Measurements from ENCODE around the gene KCNQ4.

Gene KCNQ4

GRCh38 chr1:40753142-40753882 is 30.3 kb upstream of the KCNQ4 start:
- TF ChIP-seq CTCF (IDR thresholded peaks at IDR 0.05): no peak
- peaks cover 3% of the 10 kb centered on the region for H3K79me2 ChIP-seq
- H3K27ac ChIP-seq: no peak overlapping the region
- no peak overlapping the region for H3K4me2 ChIP-seq (ENCODE audit: low read length)
- H3K4me1 ChIP-seq: peaks cover 7% of the 10 kb centered on the region
- H3K4me3 ChIP-seq (ENCODE audit: low read depth, low read length): no peak overlapping the region
- H3K36me3 ChIP-seq (ENCODE audit: control insufficient read depth, insufficient read depth, low read length): no peaks in the 10 kb centered on the region
- no peak overlapping the region for H3K9ac ChIP-seq
- no peaks in the 10 kb centered on the region for H3K27me3 ChIP-seq (ENCODE audit: control insufficient read depth, insufficient read depth, low read length)
- no peak overlapping the region for H2AFZ ChIP-seq
- no peaks in the 10 kb centered on the region for H3K9me3 ChIP-seq (ENCODE audit: control insufficient read depth, low read length)

- H3K9me3 ChIP-seq (ENCODE audit: control insufficient read depth, low read length): no peaks in the 10 kb centered on the region
- no peaks in the 10 kb centered on the region for H3K27me3 ChIP-seq (ENCODE audit: control insufficient read depth, insufficient read depth, low read length)
- no peak overlapping the region for H2AFZ ChIP-seq
- H3K4me1 ChIP-seq: peaks cover 5% of the 10 kb centered on the region
- TF ChIP-seq CTCF (IDR thresholded peaks at IDR 0.05): no peak
- no peak overlapping the region for H3K4me2 ChIP-seq (ENCODE audit: low read length)
- H3K79me2 ChIP-seq: peaks cover 3% of the 10 kb centered on the region
- H3K9ac ChIP-seq: no peak overlapping the region
- H3K36me3 ChIP-seq (ENCODE audit: control insufficient read depth, insufficient read depth, low read length): no peaks in the 10 kb centered on the region
- no peak overlapping the region for H3K4me3 ChIP-seq (ENCODE audit: low read depth, low read length)
- no peak overlapping the region for H3K27ac ChIP-seq
Measured at GRCh38 chr1:40754201-40754600, 29.4 kb upstream of the KCNQ4 start.

- no peaks in the 10 kb centered on the region for H3K9me3 ChIP-seq (ENCODE audit: control insufficient read depth, low read length)
- no peak for TF ChIP-seq CTCF (IDR thresholded peaks at IDR 0.05)
- H3K79me2 ChIP-seq: peaks cover 3% of the 10 kb centered on the region
- H2AFZ ChIP-seq: no peak overlapping the region
- H3K4me1 ChIP-seq: peaks cover 3% of the 10 kb centered on the region
- H3K36me3 ChIP-seq (ENCODE audit: control insufficient read depth, insufficient read depth, low read length): no peaks in the 10 kb centered on the region
- H3K27ac ChIP-seq: no peak overlapping the region
- no peak overlapping the region for H3K4me3 ChIP-seq (ENCODE audit: low read depth, low read length)
- H3K9ac ChIP-seq: no peak overlapping the region
- H3K4me2 ChIP-seq (ENCODE audit: low read length): no peak overlapping the region
- no peaks in the 10 kb centered on the region for H3K27me3 ChIP-seq (ENCODE audit: control insufficient read depth, insufficient read depth, low read length)
Measured at GRCh38 chr1:40755067-40755466, 28.5 kb upstream of the KCNQ4 start.

GRCh38 chr1:40756523-40756922 is 27.1 kb upstream of the KCNQ4 start:
- Histone ChIP-seq H3K36me3 (ENCODE audit: control insufficient read depth, insufficient read depth, low read length) (no peaks in the 10 kb centered on the region), H3K79me2 (peaks cover 3% of the 10 kb centered on the region), H3K27ac (no peak overlapping the region), H3K9me3 (ENCODE audit: control insufficient read depth, low read length) (no peaks in the 10 kb centered on the region), H3K27me3 (ENCODE audit: control insufficient read depth, insufficient read depth, low read length) (no peaks in the 10 kb centered on the region), H3K4me1 (peaks cover 3% of the 10 kb centered on the region), H3K4me3 (ENCODE audit: low read depth, low read length) (no peak overlapping the region), H3K9ac (no peak overlapping the region), H2AFZ (no peak overlapping the region), H3K4me2 (ENCODE audit: low read length) (no peak overlapping the region)
- no peak for TF ChIP-seq CTCF (IDR thresholded peaks at IDR 0.05)

GRCh38 chr1:40757084-40757483 is 26.5 kb upstream of the KCNQ4 start:
- Histone ChIP-seq H3K4me1 (peaks cover 3% of the 10 kb centered on the region), H3K27ac (no peak overlapping the region), H3K36me3 (ENCODE audit: control insufficient read depth, insufficient read depth, low read length) (no peaks in the 10 kb centered on the region), H3K27me3 (ENCODE audit: control insufficient read depth, insufficient read depth, low read length) (no peaks in the 10 kb centered on the region), H2AFZ (no peak overlapping the region), H3K4me2 (ENCODE audit: low read length) (no peak overlapping the region), H3K9me3 (ENCODE audit: control insufficient read depth, low read length) (no peaks in the 10 kb centered on the region), H3K9ac (no peak overlapping the region), H3K4me3 (ENCODE audit: low read depth, low read length) (no peak overlapping the region), H3K79me2 (peaks cover 3% of the 10 kb centered on the region)
- TF ChIP-seq CTCF (IDR thresholded peaks at IDR 0.05): no peak

Measured in parathyroid adenoma (tissue), 2 donors.